Activated B cell treated with CpG ODN at 0.5 μM for 24 hours (primary cell): Measurements from ENCODE around the gene BCR. TPM values are rescaled to one million over a fixed set of nuclear protein-coding genes. Genes with fewer than 3 reads are reported as not detected.

Experiments
- ATAC-seq: fragments of 200-7000 bp; cut with Tn5 transposase; one replicate; pipeline ENCODE4 v1.10.0; 2021; ENCODE audit warnings: low read depth, mild to moderate bottlenecking, moderate library complexity
- CTCF ChIA-PET: fragments of 350-600 bp; sonication (Branson Sonifier 250); formaldehyde crosslinking; loops from one replicate; lab custom pipeline; 2021; ENCODE audit warnings: antibody characterized with exemption; lab: Charles Lee
- POLR2A ChIA-PET: fragments of 350-600 bp; sonication (Branson Sonifier 250); formaldehyde crosslinking; loops from one replicate; lab custom pipeline; 2021; ENCODE audit warnings: antibody characterized with exemption; lab: Charles Lee
- DNase-seq: peaks from one replicate; pipeline ENCODE4 v3.0.0; 2022
- H3K27ac Mint-ChIP-seq: one replicate; pipeline ENCODE4 v1.8.0; 2020; ENCODE audit warnings: mixed read lengths
- H3K27me3 Mint-ChIP-seq: one replicate; pipeline ENCODE4 v1.8.0; 2021; ENCODE audit warnings: mixed read lengths
- H3K36me3 Mint-ChIP-seq: one replicate; pipeline ENCODE4 v1.8.0; 2021; ENCODE audit warnings: low read depth, mixed read lengths
- H3K4me1 Mint-ChIP-seq: one replicate; pipeline ENCODE4 v1.8.0; 2021; ENCODE audit warnings: mixed read lengths
- H3K4me3 Mint-ChIP-seq: one replicate; pipeline ENCODE4 v1.8.0; 2020; ENCODE audit warnings: mild to moderate bottlenecking, mixed read lengths
- H3K9me3 Mint-ChIP-seq: one replicate; pipeline ENCODE4 v1.8.0; 2020; ENCODE audit warnings: mixed read lengths
- CTCF ChIP-seq: fragments of 200-600 bp; IDR thresholded peaks from one replicate; pipeline ENCODE4 v1.8.0; 2022; ENCODE audit warnings: antibody characterized with exemption, mild to moderate bottlenecking
- intact Hi-C: fragments of 100-400 bp; cut with micrococcal nuclease; formaldehyde crosslinking; loops from one replicate; pipeline ENCODE4 v1.15.1; 2024
- total RNA-seq: library from RNA; stranded (reverse); gene quantifications from 2 replicates; pipeline ENCODE4 v1.2.3, GENCODE V29; 2022

The BCR gene
- total RNA-seq, 1 donor from 2014 or later: 20.9 TPM

- H3K4me1 Mint-ChIP-seq: peaks cover 28% of the 10 kb centered on the region
- H3K9me3 Mint-ChIP-seq: peaks cover 4% of the 10 kb centered on the region
- no peaks in the 10 kb centered on the region for H3K36me3 Mint-ChIP-seq
- H3K27me3 Mint-ChIP-seq: no peaks in the 10 kb centered on the region
- no peak for ATAC-seq
- DNase-seq: no peak
- intact Hi-C loops: loop anchor here (2.0 kb wide), 1 partner anchor 31 kb away; the partner anchor contains the start of gene RAB36
- H3K4me3 Mint-ChIP-seq: no peak overlapping the region
- ChIA-PET CTCF (interaction anchor here (0.9 to 11.1 kb wide), 5 partner anchors 8 to 218 kb away, joined by 3 to 215 read pairs (median 7); no protein-coding TSS in a partner anchor), POLR2A (no interaction called here)
- no peak for TF ChIP-seq CTCF
- no peak overlapping the region for H3K27ac Mint-ChIP-seq
Measured at GRCh38 chr22:23175817-23176644, 4.3 kb upstream of the BCR start.

GRCh38 chr22:23176645-23177027 lies 3.7 kb upstream of the BCR start:
- ChIA-PET POLR2A (interaction anchor here (0.9 kb wide), 1 partner anchor 109 kb away, joined by 3 read pairs; no protein-coding TSS in a partner anchor), CTCF (interaction anchor here (1.2 to 11.1 kb wide), 5 partner anchors 9 to 218 kb away, joined by 4 to 215 read pairs (median 26); no protein-coding TSS in a partner anchor)
- H3K4me3 Mint-ChIP-seq: no peak overlapping the region
- H3K4me1 Mint-ChIP-seq: peaks cover 30% of the 10 kb centered on the region
- no peak for TF ChIP-seq CTCF
- no peaks in the 10 kb centered on the region for H3K36me3 Mint-ChIP-seq
- H3K27me3 Mint-ChIP-seq: no peaks in the 10 kb centered on the region
- no peak overlapping the region for H3K27ac Mint-ChIP-seq
- intact Hi-C loops: no loop called here
- H3K9me3 Mint-ChIP-seq: peaks cover 4% of the 10 kb centered on the region
- DNase-seq (no peak), ATAC-seq (no peak)

- Mint-ChIP-seq H3K4me3 (no peak overlapping the region), H3K9me3 (peaks cover 4% of the 10 kb centered on the region), H3K27ac (peak overlapping the region; percentile 10), H3K36me3 (no peaks in the 10 kb centered on the region), H3K4me1 (peaks cover 36% of the 10 kb centered on the region), H3K27me3 (no peaks in the 10 kb centered on the region)
- no peak for TF ChIP-seq CTCF
- ChIA-PET CTCF (interaction anchor here (0.9 to 11.1 kb wide), 6 partner anchors 9 to 219 kb away, joined by 3 to 215 read pairs (median 16); no protein-coding TSS in a partner anchor), POLR2A (interaction anchor here (0.7 to 0.9 kb wide), 2 partner anchors 105 to 108 kb away, joined by 3 read pairs; no protein-coding TSS in a partner anchor)
- no peak for DNase-seq
- intact Hi-C loops: no loop called here
- ATAC-seq: no peak
Measured at GRCh38 chr22:23177197-23177596, 3.1 kb upstream of the BCR start.

DNA sequence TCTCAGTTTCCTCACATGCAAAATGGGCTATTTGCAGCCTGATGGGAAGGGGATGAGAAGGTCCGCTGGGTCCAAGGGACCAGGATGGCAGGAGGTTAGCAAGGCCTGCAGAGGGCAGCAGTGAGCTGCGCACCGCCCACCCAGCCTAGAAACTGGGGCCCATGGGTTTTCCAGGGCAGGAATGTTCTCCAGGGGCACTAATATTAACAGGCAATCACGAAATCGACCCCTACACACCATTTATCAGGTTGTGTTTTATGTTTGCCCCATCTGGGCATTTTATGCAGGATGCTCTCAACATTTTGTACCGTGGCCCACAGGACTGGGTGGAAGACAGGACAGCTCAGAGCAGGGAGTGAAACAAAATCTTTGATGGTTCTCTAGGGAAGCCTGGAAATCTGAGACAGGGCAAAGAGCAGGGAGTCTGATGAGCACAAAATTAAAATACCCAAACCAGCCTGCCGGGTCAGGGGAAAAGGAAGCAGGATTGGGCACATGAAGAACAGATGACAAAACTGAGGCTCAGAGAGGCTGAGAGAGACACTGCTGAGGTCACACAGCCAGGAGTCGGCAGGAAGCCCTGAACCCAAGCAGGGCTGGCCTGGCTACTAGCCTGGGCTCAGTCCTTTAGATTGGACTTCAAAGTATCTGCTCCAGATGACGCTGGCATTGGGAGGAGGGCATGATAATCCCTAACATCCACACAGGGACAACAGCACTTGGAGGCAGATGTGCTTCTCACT lies 1.6 kb upstream of the BCR start:
- Mint-ChIP-seq H3K27ac (peak overlapping the region; percentile 19), H3K4me3 (peak overlapping the region; percentile 46), H3K9me3 (peaks cover 4% of the 10 kb centered on the region), H3K36me3 (no peaks in the 10 kb centered on the region), H3K27me3 (peaks cover 3% of the 10 kb centered on the region), H3K4me1 (peaks cover 51% of the 10 kb centered on the region)
- CTCF ChIA-PET: interaction anchor here (0.7 to 11.1 kb wide), 15 partner anchors 10 to 221 kb away, joined by 3 to 215 read pairs (median 4); partner anchors contain the start of gene RAB36
- POLR2A ChIA-PET: interaction anchor here (1.1 to 2.1 kb wide), 2 partner anchors 99 to 103 kb away, joined by 7 to 8 read pairs; no protein-coding TSS in a partner anchor
- peak; percentile 28 for ATAC-seq
- TF ChIP-seq CTCF: peak; percentile 87
- peak; percentile 56 for DNase-seq
- intact Hi-C loops: loop anchor here (1.0 to 2.0 kb wide), 4 partner anchors 42 to 360 kb away; no protein-coding TSS in a partner anchor
